ENCODE results near the gene PLEKHN1. TPM values are rescaled to one million over a fixed set of nuclear protein-coding genes. Genes with fewer than 3 reads are reported as not detected.
"Not testable (repeated sequence)": the region's sequence is repeated elsewhere in the genome, so short reads cannot be mapped to it uniquely, and the experiment has no call there.

PLEKHN1 gene
- total RNA-seq, 2 donors from 2014 or later, result 1.9 to 2.3 TPM

GRCh38 chr1:981955-982558, 15.8 kb downstream of the PLEKHN1 start, which contains the start of gene PERM1:
TSS of gene PERM1 (minus strand) at chr1:982093. CDS start at chr1:981029, 1,064 bp downstream.
- Mint-ChIP-seq H3K9me3 (no peaks in the 10 kb centered on the region), H3K27ac (no peak within 1 kb of the TSS), H3K27me3 (ENCODE audit: low read depth) (peaks cover 10% of the 10 kb centered on the region), H3K36me3 (ENCODE audit: insufficient read depth in 2 of 2) (no peaks in the 10 kb centered on the region), H3K4me3 (no peak within 1 kb of the TSS), H3K4me1 (ENCODE audit: low read depth) (no peaks in the 10 kb centered on the region)
- no peak for ATAC-seq (replicated peaks in 1 of 2)
- no peak for DNase-seq

- Mint-ChIP-seq H3K9me3 (no peaks in the 10 kb centered on the region), H3K4me3 (no peak overlapping the region), H3K27me3 (ENCODE audit: low read depth) (peaks cover 10% of the 10 kb centered on the region), H3K36me3 (ENCODE audit: insufficient read depth in 2 of 2) (no peaks in the 10 kb centered on the region), H3K27ac (no peak overlapping the region), H3K4me1 (ENCODE audit: low read depth) (no peaks in the 10 kb centered on the region)
- DNase-seq (no peak), ATAC-seq (replicated peaks in 1 of 2) (no peak)
Observed at GRCh38 chr1:982765-983436, 16.6 kb downstream of the PLEKHN1 start.

GRCh38 chr1:983798-984475, 17.7 kb downstream of the PLEKHN1 start:
- no peaks in the 10 kb centered on the region for H3K9me3 Mint-ChIP-seq
- H3K36me3 Mint-ChIP-seq (ENCODE audit: insufficient read depth in 2 of 2), result no peaks in the 10 kb centered on the region
- H3K27me3 Mint-ChIP-seq (ENCODE audit: low read depth), result peaks cover 17% of the 10 kb centered on the region
- H3K27ac Mint-ChIP-seq, result no peak overlapping the region
- peak; percentile 70 to 74 for DNase-seq
- peak; percentile 83 to 87 for ATAC-seq (replicated peaks in 1 of 2)
- peaks cover under 1% of the 10 kb centered on the region for H3K4me1 Mint-ChIP-seq (ENCODE audit: low read depth)
- no peak overlapping the region for H3K4me3 Mint-ChIP-seq

GRCh38 chr1:984476-984814, 18.2 kb downstream of the PLEKHN1 start:
- ATAC-seq (replicated peaks in 1 of 2) (no peak), DNase-seq (no peak)
- H3K27ac Mint-ChIP-seq, result no peak overlapping the region
- no peak overlapping the region for H3K4me3 Mint-ChIP-seq
- peaks cover 0 to 2% of the 10 kb centered on the region in 2 donors for H3K36me3 Mint-ChIP-seq (ENCODE audit: insufficient read depth in 2 of 2)
- peaks cover 5% of the 10 kb centered on the region for H3K4me1 Mint-ChIP-seq (ENCODE audit: low read depth)
- no peaks in the 10 kb centered on the region for H3K9me3 Mint-ChIP-seq
- peaks cover 22% of the 10 kb centered on the region for H3K27me3 Mint-ChIP-seq (ENCODE audit: low read depth)

- no peak for DNase-seq
- H3K27me3 Mint-ChIP-seq (ENCODE audit: low read depth), result peaks cover 28% of the 10 kb centered on the region
- H3K27ac Mint-ChIP-seq, result no peak overlapping the region
- H3K4me1 Mint-ChIP-seq (ENCODE audit: low read depth), result peaks cover 5% of the 10 kb centered on the region
- peaks cover 0 to 2% of the 10 kb centered on the region in 2 donors for H3K36me3 Mint-ChIP-seq (ENCODE audit: insufficient read depth in 2 of 2)
- no peaks in the 10 kb centered on the region for H3K9me3 Mint-ChIP-seq
- ATAC-seq (replicated peaks in 1 of 2), result no peak
- no peak overlapping the region for H3K4me3 Mint-ChIP-seq
Observed at GRCh38 chr1:985126-985525, 18.8 kb downstream of the PLEKHN1 start.

GRCh38 chr1:988061-988460, 21.8 kb downstream of the PLEKHN1 start:
- H3K4me3 Mint-ChIP-seq; H3K27ac Mint-ChIP-seq; H3K9me3 Mint-ChIP-seq; ATAC-seq (replicated peaks in 1 of 2); DNase-seq: not testable (repeated sequence)
- peaks cover 27% of the 10 kb centered on the region for H3K4me1 Mint-ChIP-seq (ENCODE audit: low read depth)
- peaks cover 28% of the 10 kb centered on the region for H3K27me3 Mint-ChIP-seq (ENCODE audit: low read depth)
- peaks cover 3 to 11% of the 10 kb centered on the region in 2 donors for H3K36me3 Mint-ChIP-seq (ENCODE audit: insufficient read depth in 2 of 2)

- not testable (repeated sequence) for DNase-seq; H3K9me3 Mint-ChIP-seq; ATAC-seq (replicated peaks in 1 of 2); H3K27ac Mint-ChIP-seq; H3K4me3 Mint-ChIP-seq
- Mint-ChIP-seq H3K36me3 (ENCODE audit: insufficient read depth in 2 of 2) (peaks cover 3 to 11% of the 10 kb centered on the region in 2 donors), H3K27me3 (ENCODE audit: low read depth) (peaks cover 36% of the 10 kb centered on the region), H3K4me1 (ENCODE audit: low read depth) (peaks cover 39% of the 10 kb centered on the region)
Observed at GRCh38 chr1:991275-991674, 25.0 kb downstream of the PLEKHN1 start.

GRCh38 chr1:991895-992294, 25.6 kb downstream of the PLEKHN1 start:
- ATAC-seq (replicated peaks in 1 of 2) (no peak), DNase-seq (no peak)
- Mint-ChIP-seq H3K36me3 (ENCODE audit: insufficient read depth in 2 of 2) (peaks cover 3 to 11% of the 10 kb centered on the region in 2 donors), H3K9me3 (peaks cover 0 to 2% of the 10 kb centered on the region in 2 donors), H3K27ac (no peak overlapping the region), H3K4me3 (peak overlapping the region in 1 of 2 donors; percentile 64), H3K4me1 (ENCODE audit: low read depth) (peaks cover 39% of the 10 kb centered on the region), H3K27me3 (ENCODE audit: low read depth) (peaks cover 38% of the 10 kb centered on the region)

- peaks cover 0 to 2% of the 10 kb centered on the region in 2 donors for H3K9me3 Mint-ChIP-seq
- peak overlapping the region; percentile 36 to 64 for H3K4me3 Mint-ChIP-seq
- peaks cover 43% of the 10 kb centered on the region for H3K27me3 Mint-ChIP-seq (ENCODE audit: low read depth)
- H3K36me3 Mint-ChIP-seq (ENCODE audit: insufficient read depth in 2 of 2), result peaks cover 3 to 11% of the 10 kb centered on the region in 2 donors
- H3K27ac Mint-ChIP-seq, result no peak overlapping the region
- no peak for DNase-seq
- peaks cover 39% of the 10 kb centered on the region for H3K4me1 Mint-ChIP-seq (ENCODE audit: low read depth)
- ATAC-seq (replicated peaks in 1 of 2), result peak; percentile 55 to 72
Observed at GRCh38 chr1:992362-992761, 26.1 kb downstream of the PLEKHN1 start.

GRCh38 chr1:993379-993995, 27.2 kb downstream of the PLEKHN1 start:
- Mint-ChIP-seq H3K36me3 (ENCODE audit: insufficient read depth in 2 of 2) (peaks cover 3 to 11% of the 10 kb centered on the region in 2 donors), H3K27ac (no peak overlapping the region), H3K9me3 (peaks cover 0 to 2% of the 10 kb centered on the region in 2 donors), H3K4me3 (no peak overlapping the region), H3K4me1 (ENCODE audit: low read depth) (peaks cover 39% of the 10 kb centered on the region), H3K27me3 (ENCODE audit: low read depth) (peaks cover 44% of the 10 kb centered on the region)
- ATAC-seq (replicated peaks in 1 of 2), result no peak
- no peak for DNase-seq

GRCh38 chr1:994546-994945, 28.3 kb downstream of the PLEKHN1 start:
- not testable (repeated sequence) for ATAC-seq (replicated peaks in 1 of 2); H3K4me3 Mint-ChIP-seq; H3K9me3 Mint-ChIP-seq; H3K27ac Mint-ChIP-seq; H3K36me3 Mint-ChIP-seq (ENCODE audit: insufficient read depth in 2 of 2); DNase-seq
- Mint-ChIP-seq H3K27me3 (ENCODE audit: low read depth) (peaks cover 33% of the 10 kb centered on the region), H3K4me1 (ENCODE audit: low read depth) (peaks cover 34% of the 10 kb centered on the region)

- Mint-ChIP-seq H3K4me1 (ENCODE audit: low read depth) (peaks cover 34% of the 10 kb centered on the region), H3K4me3 (peak overlapping the region in 1 of 2 donors; percentile 61), H3K27ac (no peak overlapping the region), H3K9me3 (peaks cover 0 to 2% of the 10 kb centered on the region in 2 donors), H3K36me3 (ENCODE audit: insufficient read depth in 2 of 2) (peaks cover 5 to 10% of the 10 kb centered on the region in 2 donors), H3K27me3 (ENCODE audit: low read depth) (peaks cover 32% of the 10 kb centered on the region)
- DNase-seq, result no peak
- no peak for ATAC-seq (replicated peaks in 1 of 2)
Observed at GRCh38 chr1:995665-996633, 29.7 kb downstream of the PLEKHN1 start.

All from activated T-cell treated with anti-CD3 and anti-CD28 coated beads, Interleukin-2, amount 50 U/mL, for 72 hours (primary cell).